Endodermal cell (in vitro differentiated cells): ENCODE data around the gene ATG16L2. TPM values are rescaled to one million over a fixed set of nuclear protein-coding genes. Genes with fewer than 3 reads are reported as not detected.

Experiments used
- DNase-seq: peaks from one replicate; pipeline ENCODE4 v3.0.0-alpha.2; 2017
- H3K27ac ChIP-seq: 2 replicates; pipeline ENCODE4 v1.5.1; 2013; ENCODE audit warnings: mild to moderate bottlenecking, low read depth, low read length, moderate library complexity
- H3K27me3 ChIP-seq: 2 replicates; pipeline ENCODE4 v1.6.1; 2013; ENCODE audit warnings: mild to moderate bottlenecking, low read length, moderate library complexity; ENCODE audit not compliant: insufficient read depth, control insufficient read depth, poor library complexity, severe bottlenecking
- H3K36me3 ChIP-seq: 2 replicates; pipeline ENCODE4 v1.7.0; 2013; ENCODE audit warnings: mild to moderate bottlenecking, low read length, moderate library complexity; ENCODE audit not compliant: control insufficient read depth, insufficient read depth
- H3K4me1 ChIP-seq: one replicate; pipeline ENCODE4 v1.7.0; 2013; ENCODE audit warnings: low read length; ENCODE audit not compliant: control insufficient read depth, insufficient read depth
- H3K4me3 ChIP-seq: 2 replicates; pipeline ENCODE4 v1.5.1; 2013; ENCODE audit warnings: mild to moderate bottlenecking, low read length, moderate library complexity
- H3K9ac ChIP-seq: 2 replicates; pipeline ENCODE4 v1.6.1; 2013; ENCODE audit warnings: mild to moderate bottlenecking, low read length, moderate library complexity; ENCODE audit not compliant: poor library complexity, severe bottlenecking; ENCODE audit errors: extremely low read depth
- H3K9me3 ChIP-seq: 2 replicates; pipeline ENCODE4 v1.6.1; 2013; ENCODE audit warnings: mild to moderate bottlenecking, low read length, moderate library complexity; ENCODE audit not compliant: control insufficient read depth
- H3K27ac Mint-ChIP-seq: 2 replicates; pipeline ENCODE4 v1.8.0; 2020; ENCODE audit warnings: mixed read lengths
- H3K27me3 Mint-ChIP-seq: 2 replicates; pipeline ENCODE4 v1.8.0; 2021; ENCODE audit warnings: mild to moderate bottlenecking, mixed read lengths; ENCODE audit not compliant: insufficient read depth
- H3K36me3 Mint-ChIP-seq: 2 replicates; pipeline ENCODE4 v1.8.0; 2020; ENCODE audit warnings: low read depth, mixed read lengths
- H3K4me1 Mint-ChIP-seq: 2 replicates; pipeline ENCODE4 v1.8.0; 2020; ENCODE audit warnings: mixed read lengths
- H3K4me3 Mint-ChIP-seq: 2 replicates; pipeline ENCODE4 v1.8.0; 2020; ENCODE audit warnings: mild to moderate bottlenecking, moderate library complexity, mixed read lengths
- H3K9me3 Mint-ChIP-seq: 2 replicates; pipeline ENCODE4 v1.8.0; 2020; ENCODE audit warnings: mild to moderate bottlenecking, mixed read lengths
- CTCF ChIP-seq: fragments of 200-600 bp; sonication (generic); conservative IDR thresholded peaks from 2 replicates; pipeline ENCODE4 v1.5.0; 2021; ENCODE audit warnings: antibody characterized with exemption, mild to moderate bottlenecking
- WGBS, 2 experiments: methylation state at CpG; one replicate each; pipeline versions ENCODE4 v1.1.5 to v1.1.7; 2013; ENCODE audit warnings: missing lambda C conversion rate in 2 of 2, mixed read lengths in 1 of 2; ENCODE audit not compliant: insufficient coverage in 1 of 2, insufficient read length in 1 of 2; 5-methylcytosine and 5-hydroxymethylcytosine counted together
- microRNA-seq: library from miRNA; unstranded; fragments of <30 nt; microRNA quantifications from one replicate; pipeline ENCODE4 v1.2.0, GENCODE V29; 2020; ENCODE audit warnings: borderline microRNAs expressed
- total RNA-seq, 2 donors: library from RNA; stranded (reverse); fragmentation: NEBNext Ultra II Directional in 1 of 2; extraction: Animal tissue kit (Norgen Biotek cat#: 25700) in 1 of 2; gene quantifications; 2 replicates in 1 of 2; 3 replicates in 1 of 2; pipeline ENCODE4 v1.2.1, GENCODE V29; 2021

The ATG16L2 gene
- total RNA-seq, 2 donors from 2014 or later, result 32.2 to 34.2 TPM

GRCh38 chr11:72872012-72872411 lies 57.8 kb downstream of the ATG16L2 start:
- Histone ChIP-seq H3K9me3 (no peaks in the 10 kb centered on the region), H3K4me1 (no peaks in the 10 kb centered on the region), H3K9ac (no peak overlapping the region), H3K27me3 (no peaks in the 10 kb centered on the region), H3K4me3 (no peak overlapping the region), H3K36me3 (no peaks in the 10 kb centered on the region), H3K27ac (no peak overlapping the region)
- TF ChIP-seq CTCF, result no peak
- H3K9me3 Mint-ChIP-seq, result no peaks in the 10 kb centered on the region
- H3K27me3 Mint-ChIP-seq, result no peaks in the 10 kb centered on the region
- 78% methylated on average over 1 of the region's 1 CpG; no CpG with 5 or more reads in 1 of the 2 experiments for WGBS, 2 experiments
- no peaks in the 10 kb centered on the region for H3K4me1 Mint-ChIP-seq
- peaks cover 4% of the 10 kb centered on the region for H3K36me3 Mint-ChIP-seq
- no peak overlapping the region for H3K4me3 Mint-ChIP-seq
- DNase-seq, result no peak
- H3K27ac Mint-ChIP-seq, result no peak overlapping the region

- Mint-ChIP-seq H3K4me1 (no peaks in the 10 kb centered on the region), H3K27me3 (no peaks in the 10 kb centered on the region), H3K4me3 (no peak overlapping the region), H3K27ac (no peak overlapping the region), H3K36me3 (peaks cover 2% of the 10 kb centered on the region), H3K9me3 (peaks cover 1% of the 10 kb centered on the region)
- H3K9me3 ChIP-seq, result no peaks in the 10 kb centered on the region
- no peaks in the 10 kb centered on the region for H3K36me3 ChIP-seq
- no peak overlapping the region for H3K4me3 ChIP-seq
- 100% methylated on average over 1 of the region's 1 CpG for WGBS, 2 experiments
- TF ChIP-seq CTCF, result no peak
- H3K4me1 ChIP-seq, result no peaks in the 10 kb centered on the region
- H3K27me3 ChIP-seq, result no peaks in the 10 kb centered on the region
- H3K27ac ChIP-seq, result no peak overlapping the region
- DNase-seq, result no peak
- no peak overlapping the region for H3K9ac ChIP-seq
Observed at GRCh38 chr11:72875736-72876135, 61.5 kb downstream of the ATG16L2 start.

- Histone ChIP-seq H3K27me3 (no peaks in the 10 kb centered on the region), H3K36me3 (no peaks in the 10 kb centered on the region), H3K27ac (no peak overlapping the region), H3K4me3 (no peak overlapping the region), H3K4me1 (no peaks in the 10 kb centered on the region), H3K9me3 (no peaks in the 10 kb centered on the region), H3K9ac (no peak overlapping the region)
- WGBS, 2 experiments, result 95 to 100% methylated on average over 3 of the region's 3 CpGs
- no peak for DNase-seq
- Mint-ChIP-seq H3K36me3 (peaks cover 2% of the 10 kb centered on the region), H3K9me3 (peaks cover 1% of the 10 kb centered on the region), H3K4me1 (no peaks in the 10 kb centered on the region), H3K27me3 (no peaks in the 10 kb centered on the region), H3K4me3 (no peak overlapping the region), H3K27ac (no peak overlapping the region)
- TF ChIP-seq CTCF, result no peak
Observed at GRCh38 chr11:72876147-72876546, 61.9 kb downstream of the ATG16L2 start.

Small RNA genes within 50 kb of the gene (microRNA-seq; reads per million reads assigned to microRNA genes)
- gene MIR4692, result not detected

Other genes starting within 250 kb of the ATG16L2 start
- gene PDE2A, start 140.0 kb upstream of the ATG16L2 start, total RNA-seq, result 10 to 100 TPM in 1 of 2 donors, 1 to 10 TPM in 1; 3.7 to 13.3 TPM
- 10 to 100 TPM; 74.4 to 88.3 TPM for gene ARAP1, start 62.0 kb upstream of the ATG16L2 start, total RNA-seq
- gene STARD10, start 20.4 kb upstream of the ATG16L2 start, total RNA-seq, result 10 to 100 TPM; 32.2 to 33.3 TPM